HepG2 (cell line): ENCODE data around the gene ANKRD52. TPM values are rescaled to one million over a fixed set of nuclear protein-coding genes. Genes with fewer than 3 reads are reported as not detected.
A peak's percentile ranks its signal among the peaks of the same experiment; 100 is the strongest.

Experiments
- CSRNP1 ChIP-seq: sonication (generic); formaldehyde crosslinking; IDR thresholded peaks from 2 replicates; pipeline ENCODE4 v1.8.1; 2023; ENCODE audit warnings: mild to moderate bottlenecking, missing genetic modification reagents
- ETV5 ChIP-seq: IDR thresholded peaks from 2 replicates; pipeline ENCODE4 v1.6.1; 2018; ENCODE audit warnings: missing biosample characterization, missing genetic modification reagents, inconsistent platforms, borderline replicate concordance
- FOXJ3 ChIP-seq: sonication (generic); formaldehyde crosslinking; IDR thresholded peaks from 2 replicates; pipeline ENCODE4 v1.4.0; 2020; ENCODE audit warnings: missing genetic modification reagents, mild to moderate bottlenecking, borderline replicate concordance
- HCFC1 ChIP-seq: fragments of 150-350 bp; IDR thresholded peaks from 2 replicates; pipeline ENCODE4 v1.6.1; 2014; ENCODE audit warnings: low read depth, low read length
- IRF1 ChIP-seq: sonication (generic); formaldehyde crosslinking; IDR thresholded peaks from 2 replicates; pipeline ENCODE4 v1.4.0; 2020; ENCODE audit warnings: low read depth, mild to moderate bottlenecking, missing genetic modification reagents
- MED1 ChIP-seq: sonication (generic); formaldehyde crosslinking; IDR thresholded peaks from 2 replicates; pipeline ENCODE4 v1.4.0; 2020; ENCODE audit warnings: missing genetic modification reagents
- MEF2D ChIP-seq: sonication (generic); formaldehyde crosslinking; IDR thresholded peaks from 2 replicates; pipeline ENCODE4 v1.5.1; 2020; ENCODE audit warnings: mild to moderate bottlenecking, missing genetic modification reagents
- NCOA1 ChIP-seq: sonication (generic); formaldehyde crosslinking; IDR thresholded peaks from 2 replicates; pipeline ENCODE4 v1.9.0; 2021; ENCODE audit warnings: missing genetic modification reagents
- PHF5A ChIP-seq: IDR thresholded peaks from one replicate; pipeline ENCODE4 v1.6.1; 2018; ENCODE audit warnings: low read depth, missing genetic modification reagents; ENCODE audit not compliant: unreplicated experiment
- POLR2G ChIP-seq: fragments of 200-400 bp; formaldehyde crosslinking; IDR thresholded peaks from 2 replicates; pipeline ENCODE4 v1.6.1; 2018; ENCODE audit warnings: mild to moderate bottlenecking, low read depth, low read length, moderate library complexity
- PTBP1 ChIP-seq: fragments of 200-400 bp; formaldehyde crosslinking; IDR thresholded peaks from 2 replicates; pipeline ENCODE4 v1.6.1; 2018; ENCODE audit warnings: low read length, low read depth; ENCODE audit not compliant: poor library complexity, severe bottlenecking
- RFX3 ChIP-seq: IDR thresholded peaks from 2 replicates; pipeline ENCODE4 v1.6.1; 2016; ENCODE audit warnings: missing biosample characterization, missing genetic modification reagents
- SMAD3 ChIP-seq: sonication (generic); formaldehyde crosslinking; IDR thresholded peaks from 2 replicates; pipeline ENCODE4 v1.4.0; 2020; ENCODE audit warnings: missing genetic modification reagents
- TIGD3 ChIP-seq: sonication (generic); formaldehyde crosslinking; IDR thresholded peaks from 2 replicates; pipeline ENCODE4 v1.5.1; 2020; ENCODE audit warnings: mild to moderate bottlenecking, missing genetic modification reagents, borderline replicate concordance
- ZBTB49 ChIP-seq: sonication (generic); formaldehyde crosslinking; IDR thresholded peaks from 2 replicates; pipeline ENCODE4 v1.4.0; 2020; ENCODE audit warnings: missing genetic modification reagents, borderline replicate concordance
- ZBTB7A ChIP-seq: sonication (generic); formaldehyde crosslinking; IDR thresholded peaks from 2 replicates; pipeline ENCODE4 v1.8.0; 2022; ENCODE audit warnings: mild to moderate bottlenecking, missing genetic modification reagents
- ZFP37 ChIP-seq: sonication (generic); formaldehyde crosslinking; IDR thresholded peaks from 2 replicates; pipeline ENCODE4 v1.4.0; 2020; ENCODE audit warnings: missing genetic modification reagents, borderline replicate concordance
- ZIK1 ChIP-seq: sonication (generic); formaldehyde crosslinking; IDR thresholded peaks from 2 replicates; pipeline ENCODE4 v1.5.0; 2020; ENCODE audit warnings: mild to moderate bottlenecking, low read depth, missing genetic modification reagents, borderline replicate concordance
- ZNF225 ChIP-seq: sonication (generic); formaldehyde crosslinking; IDR thresholded peaks from 2 replicates; pipeline ENCODE4 v1.4.0; 2020; ENCODE audit warnings: mild to moderate bottlenecking, missing genetic modification reagents
- ZNF275 ChIP-seq: sonication (generic); formaldehyde crosslinking; IDR thresholded peaks from 2 replicates; pipeline ENCODE4 v1.8.0; 2022; ENCODE audit warnings: missing genetic modification reagents, mild to moderate bottlenecking, inconsistent platforms, borderline replicate concordance
- ZNF326 ChIP-seq: sonication (generic); formaldehyde crosslinking; IDR thresholded peaks from 2 replicates; pipeline ENCODE4 v1.4.0; 2020; ENCODE audit warnings: missing genetic modification reagents, borderline replicate concordance
- ZNF776 ChIP-seq: sonication (generic); formaldehyde crosslinking; IDR thresholded peaks from 2 replicates; pipeline ENCODE4 v1.4.0; 2020; ENCODE audit warnings: mild to moderate bottlenecking, missing genetic modification reagents
- polyA plus RNA-seq, 8 experiments: library from polyadenylated mRNA; depleted of rRNA in 3 of 8; stranded (reverse) in 7 of 8; unstranded in 1 of 8; fragments of >200 nt; fragmentation: Illumina TruSeq in 4 of 8; extraction: Trizol in 4 of 8; gene quantifications; 2 replicates each; pipeline versions ENCODE4 v1.2.1 to v1.2.3, GENCODE V29; 2011 to 2016; ENCODE audit warnings: low read depth in 4 of 8, missing spikeins in 1 of 8, mixed read lengths in 1 of 8; ENCODE audit not compliant: insufficient read depth in 1 of 8
- total RNA-seq, 5 experiments: library from RNA; depleted of rRNA; stranded (reverse); fragments of >200 nt; fragmentation: Illumina TruSeq; extraction: Trizol; gene quantifications; 2 replicates each; pipeline ENCODE4 v1.2.3, GENCODE V29; 2016; ENCODE audit warnings: low read depth in 1 of 5

Gene ANKRD52
- total and polyA plus RNA-seq, 2 of the 13 experiments (the other 11 are each of a cell fraction or from before 2014, with no cell fraction given): 7.8 to 9.2 TPM

- TF ChIP-seq ZNF326 (CRISPR knock-in tag) (no peak), SMAD3 (CRISPR knock-in tag) (peak; percentile 67; the same call in 1 of the 2 replicates), ZNF776 (peak; percentile 63; the same call in 1 of the 2 replicates), ETV5 (CRISPR knock-in tag) (peak; percentile 74), RFX3 (peak; percentile 63), ZNF275 (CRISPR knock-in tag) (peak; percentile 82; the same call in 1 of the 2 replicates), ZNF225 (CRISPR knock-in tag) (0 out of 2 replicates have a peak, but pooled peaks have one; percentile 79), MED1 (CRISPR knock-in tag) (peak; percentile 37), ZFP37 (CRISPR knock-in tag) (no peak), FOXJ3 (CRISPR knock-in tag) (no peak), ZBTB7A (CRISPR knock-in tag) (0 out of 2 replicates have a peak, but pooled peaks have one; percentile 52), CSRNP1 (peak; percentile 95), ZBTB49 (CRISPR knock-in tag) (no peak), MEF2D (peak; percentile 36; the same call in 1 of the 2 replicates), PHF5A (CRISPR knock-in tag) (no peak), HCFC1 (peak; percentile 66; the same call in 1 of the 2 replicates), NCOA1 (CRISPR knock-in tag) (no peak), POLR2G (peak; percentile 93), TIGD3 (CRISPR knock-in tag) (peak; percentile 45; the same call in 1 of the 2 replicates), ZIK1 (no peak; the same call in 1 of the 2 replicates), IRF1 (CRISPR knock-in tag) (0 out of 2 replicates have a peak, but pooled peaks have one; percentile 54), PTBP1 (no peak)
These were observed 8.7 kb upstream of the ANKRD52 start, which contains the start of gene COQ10A (continued) for GRCh38 chr12:56266693-56267442.
